OCI-LY7 (cell line): ENCODE results near the gene CD58. TPM values are rescaled to one million over a fixed set of nuclear protein-coding genes. Genes with fewer than 3 reads are reported as not detected.

Source experiments
- BruUV-seq: library from RNA; stranded (reverse); fragments of 400-500 nt; replicated peaks from 2 replicates; lab custom pipeline; 2021; lab: Mats Ljungman, UMichigan
- CTCF ChIA-PET: fragments of 300-600 bp; sonication (Branson Sonifier 250); formaldehyde crosslinking; loops from one replicate; lab custom pipeline; 2022; ENCODE audit warnings: antibody characterized with exemption; ENCODE audit not compliant: unreplicated experiment; lab: Charles Lee
- POLR2A ChIA-PET: fragments of 300-600 bp; sonication (Branson Sonifier 250); formaldehyde crosslinking; loops from one replicate; lab custom pipeline; 2022; ENCODE audit warnings: antibody characterized with exemption; lab: Charles Lee
- DNase-seq: peaks from one replicate; pipeline ENCODE4 v3.0.0-alpha.2; 2015; ENCODE audit warnings: low spot score
- H2AFZ ChIP-seq: fragments of 200-600 bp; sonication (generic), shearing (Covaris generic); 2 replicates; pipeline ENCODE4 v1.6.1; 2014; ENCODE audit warnings: mild to moderate bottlenecking, antibody characterized with exemption, low read length, moderate library complexity
- H3K27ac ChIP-seq: fragments of 200-600 bp; sonication (generic); 2 replicates; pipeline ENCODE4 v1.5.1; 2014; ENCODE audit warnings: mixed run types, low read depth, mild to moderate bottlenecking, moderate library complexity, low read length, inconsistent platforms; ENCODE audit not compliant: poor library complexity, severe bottlenecking
- H3K36me3 ChIP-seq: fragments of 200-600 bp; sonication (generic); 2 replicates; pipeline ENCODE4 v1.6.1; 2014; ENCODE audit warnings: mild to moderate bottlenecking, antibody characterized with exemption, low read length, moderate library complexity, mixed read lengths; ENCODE audit not compliant: insufficient read depth
- H3K4me1 ChIP-seq: fragments of 200-600 bp; sonication (generic); 2 replicates; pipeline ENCODE4 v1.5.1; 2014; ENCODE audit warnings: mild to moderate bottlenecking, low read length; ENCODE audit not compliant: insufficient read depth, poor library complexity, severe bottlenecking
- H3K4me2 ChIP-seq: fragments of 200-600 bp; sonication (generic); 2 replicates; pipeline ENCODE4 v1.6.1; 2014; ENCODE audit warnings: mild to moderate bottlenecking, low read length
- H3K4me3 ChIP-seq: fragments of 200-600 bp; sonication (generic); 2 replicates; pipeline ENCODE4 v1.5.1; 2014; ENCODE audit warnings: mild to moderate bottlenecking, low read depth, low read length; ENCODE audit not compliant: poor library complexity, severe bottlenecking
- H3K79me2 ChIP-seq: fragments of 200-600 bp; sonication (generic); 2 replicates; pipeline ENCODE4 v1.6.1; 2016; ENCODE audit warnings: low read depth, mild to moderate bottlenecking, low read length, moderate library complexity, mixed read lengths; ENCODE audit not compliant: insufficient read depth
- H3K9me2 ChIP-seq: fragments of 200-600 bp; sonication (generic); 2 replicates; pipeline ENCODE4 v1.6.1; 2016; ENCODE audit warnings: mild to moderate bottlenecking, low read length, mixed read lengths; ENCODE audit not compliant: insufficient read depth
- H3K9me3 ChIP-seq: fragments of 200-600 bp; sonication (generic); 2 replicates; pipeline ENCODE4 v1.6.1; 2014; ENCODE audit warnings: mild to moderate bottlenecking, mixed run types, low read length, mixed read lengths
- H4K20me1 ChIP-seq: fragments of 200-600 bp; sonication (generic); 2 replicates; pipeline ENCODE4 v1.6.1; 2014; ENCODE audit warnings: mild to moderate bottlenecking, antibody characterized with exemption, low read length, moderate library complexity, mixed read lengths; ENCODE audit not compliant: insufficient read depth
- CTCF ChIP-seq: fragments of 200-600 bp; sonication (generic); conservative IDR thresholded peaks from 2 replicates; pipeline ENCODE4 v1.5.1; 2014; ENCODE audit warnings: mild to moderate bottlenecking, antibody characterized with exemption, low read length, moderate library complexity, mixed read lengths
- EZH2phosphoT487 ChIP-seq: fragments of 200-600 bp; sonication (generic); IDR thresholded peaks from 2 replicates; pipeline ENCODE4 v1.6.1; 2018; ENCODE audit warnings: low read depth, borderline replicate concordance, mild to moderate bottlenecking, mixed run types, antibody characterized with exemption, low read length, moderate library complexity, mixed read lengths
- intact Hi-C: fragments of 100-400 bp; cut with micrococcal nuclease; formaldehyde crosslinking; loops from one replicate; pipeline ENCODE4 v1.10.0; 2022; ENCODE audit not compliant: unreplicated experiment
- total RNA-seq, 2 experiments: library from RNA; depleted of rRNA in 1 of 2; stranded (reverse); fragments of >200 nt in 1 of 2; shearing (Covaris generic) in 1 of 2; gene quantifications; 2 replicates each; pipeline ENCODE4 v1.2.3, GENCODE V29; 2014 to 2022

The CD58 gene
- total RNA-seq, 2 experiments from 2014 or later = 3.3 TPM; not detected in 1

- no peak overlapping the region for H3K4me2 ChIP-seq
- ChIA-PET CTCF (no interaction called here), POLR2A (interaction anchor here (0.6 kb wide), 1 partner anchor 32 kb away, joined by 3 read pairs; no protein-coding TSS in a partner anchor)
- H3K36me3 ChIP-seq = no peaks in the 10 kb centered on the region
- no peaks in the 10 kb centered on the region for H4K20me1 ChIP-seq
- DNase-seq = no peak
- H3K4me3 ChIP-seq = no peak overlapping the region
- no peaks in the 10 kb centered on the region for H3K9me2 ChIP-seq
- H3K9me3 ChIP-seq = no peaks in the 10 kb centered on the region
- H3K4me1 ChIP-seq = no peaks in the 10 kb centered on the region
- no peak overlapping the region for H2AFZ ChIP-seq
- H3K79me2 ChIP-seq = no peaks in the 10 kb centered on the region
- TF ChIP-seq CTCF (no peak), EZH2phosphoT487 (no peak)
- BruUV-seq = no TSS peak
- intact Hi-C loops = no loop called here
- no peak overlapping the region for H3K27ac ChIP-seq
Observed at GRCh38 chr1:116561563-116561962, 9.3 kb downstream of the CD58 start.

GRCh38 chr1:116560704-116561490 lies 9.9 kb downstream of the CD58 start:
- Histone ChIP-seq H3K9me3 (no peaks in the 10 kb centered on the region), H3K36me3 (no peaks in the 10 kb centered on the region), H3K27ac (no peak overlapping the region), H3K79me2 (no peaks in the 10 kb centered on the region), H4K20me1 (no peaks in the 10 kb centered on the region), H3K4me3 (no peak overlapping the region), H3K4me2 (no peak overlapping the region), H2AFZ (no peak overlapping the region), H3K9me2 (no peaks in the 10 kb centered on the region), H3K4me1 (no peaks in the 10 kb centered on the region)
- no peak for TF ChIP-seq CTCF
- no peak for TF ChIP-seq EZH2phosphoT487
- intact Hi-C loops = no loop called here
- BruUV-seq = no TSS peak
- POLR2A ChIA-PET = interaction anchor here (0.6 kb wide), 1 partner anchor 31 kb away, joined by 3 read pairs; no protein-coding TSS in a partner anchor
- DNase-seq = no peak
- CTCF ChIA-PET = no interaction called here

- no peaks in the 10 kb centered on the region for H3K9me2 ChIP-seq
- H3K4me3 ChIP-seq = no peak overlapping the region
- no peaks in the 10 kb centered on the region for H3K36me3 ChIP-seq
- H3K79me2 ChIP-seq = no peaks in the 10 kb centered on the region
- TF ChIP-seq EZH2phosphoT487 (no peak), CTCF (no peak)
- BruUV-seq = no TSS peak
- no peaks in the 10 kb centered on the region for H3K4me1 ChIP-seq
- ChIA-PET POLR2A (no interaction called here), CTCF (no interaction called here)
- DNase-seq = no peak
- H3K27ac ChIP-seq = no peak overlapping the region
- intact Hi-C loops = no loop called here
- H3K9me3 ChIP-seq = no peaks in the 10 kb centered on the region
- H4K20me1 ChIP-seq = no peaks in the 10 kb centered on the region
- no peak overlapping the region for H3K4me2 ChIP-seq
- no peak overlapping the region for H2AFZ ChIP-seq
Observed at GRCh38 chr1:116559304-116559761, 11.5 kb downstream of the CD58 start.
